CD4-positive, alpha-beta T cell (primary cell): ENCODE results near the gene WDFY4. TPM values are rescaled to one million over a fixed set of nuclear protein-coding genes. Genes with fewer than 3 reads are reported as not detected.

Source experiments
- ATAC-seq: fragments of 200-7000 bp; cut with Tn5 transposase; one replicate; pipeline ENCODE4 v1.10.0; 2022; ENCODE audit warnings: mild to moderate bottlenecking; ENCODE audit not compliant: poor library complexity
- CTCF ChIA-PET: fragments of 350-600 bp; sonication (Branson Sonifier 250); formaldehyde crosslinking; loops from one replicate; lab custom pipeline; 2021; ENCODE audit warnings: antibody characterized with exemption, inconsistent platforms; lab: Charles Lee
- POLR2A ChIA-PET: fragments of 350-600 bp; sonication (Branson Sonifier 250); formaldehyde crosslinking; loops from one replicate; lab custom pipeline; 2021; ENCODE audit warnings: antibody characterized with exemption, inconsistent platforms; lab: Charles Lee
- DNase-seq, 14 experiments: peaks; one replicate each; pipeline ENCODE4 v3.0.0-alpha.2; 2013 to 2020; ENCODE audit warnings: mixed read lengths in 2 of 14
- H3K27ac ChIP-seq, 2 donors: one replicate each; pipeline versions ENCODE4 v1.5.1 to v1.7.0; 2013; ENCODE audit warnings: low read length in 2 of 2, low read depth in 1 of 2, mild to moderate bottlenecking in 1 of 2
- H3K27me3 ChIP-seq, 2 experiments: 1 replicate in 1 of 2; 2 replicates in 1 of 2; pipeline versions ENCODE4 v1.6.1 to v1.7.0; 2013; ENCODE audit warnings: low read length in 2 of 2, control low read depth in 1 of 2, mild to moderate bottlenecking in 1 of 2, moderate library complexity in 1 of 2; ENCODE audit not compliant: insufficient read depth in 2 of 2, control insufficient read depth in 1 of 2
- H3K36me3 ChIP-seq: one replicate; pipeline ENCODE4 v1.6.1; 2013; ENCODE audit warnings: low read length, control low read depth; ENCODE audit not compliant: insufficient read depth
- H3K4me1 ChIP-seq: one replicate; pipeline ENCODE4 v1.6.1; 2013; ENCODE audit warnings: low read length, control low read depth; ENCODE audit not compliant: insufficient read depth
- H3K4me3 ChIP-seq: one replicate; pipeline ENCODE4 v1.5.1; 2013; ENCODE audit warnings: mild to moderate bottlenecking, low read length, moderate library complexity
- H3K9me3 ChIP-seq, 2 experiments: 1 replicate in 1 of 2; 2 replicates in 1 of 2; pipeline versions ENCODE4 v1.6.1 to v1.7.0; 2013; ENCODE audit warnings: low read length in 2 of 2, mild to moderate bottlenecking in 2 of 2, control low read depth in 1 of 2, moderate library complexity in 1 of 2; ENCODE audit not compliant: control insufficient read depth in 1 of 2, insufficient read depth in 1 of 2
- H3K27ac Mint-ChIP-seq: one replicate; pipeline ENCODE4 v1.8.0; 2020; ENCODE audit warnings: mixed read lengths
- H3K27me3 Mint-ChIP-seq: one replicate; pipeline ENCODE4 v1.8.0; 2021; ENCODE audit warnings: mixed read lengths
- H3K36me3 Mint-ChIP-seq: one replicate; pipeline ENCODE4 v1.8.0; 2021; ENCODE audit warnings: low read depth, mixed read lengths
- H3K4me1 Mint-ChIP-seq: one replicate; pipeline ENCODE4 v1.8.0; 2021; ENCODE audit warnings: low read depth, mixed read lengths
- H3K4me3 Mint-ChIP-seq: one replicate; pipeline ENCODE4 v1.8.0; 2020; ENCODE audit warnings: mild to moderate bottlenecking, mixed read lengths
- H3K9me3 Mint-ChIP-seq: one replicate; pipeline ENCODE4 v1.8.0; 2020; ENCODE audit warnings: mixed read lengths
- intact Hi-C, 2 experiments: fragments of 100-400 bp; cut with DNase I in 1 of 2; cut with micrococcal nuclease in 1 of 2; formaldehyde crosslinking; loops; one replicate each; pipeline versions ENCODE4 v1.15.1 to v1.9.0; 2023 to 2025; cut with DNase I, micrococcal nuclease
- total RNA-seq, 174 experiments: library from RNA in 2 of 174; stranded (reverse) in 2 of 174; gene quantifications; one replicate each; pipeline ENCODE4 v1.2.3 and lab custom pipeline; 2021 to 2026
- TF ChIP-seq, protein P1 (sequence below): fragments of 200-600 bp; IDR thresholded peaks from one replicate; pipeline ENCODE4 v1.8.0; 2022; ENCODE audit warnings: antibody characterized with exemption, mild to moderate bottlenecking

The WDFY4 gene
- total RNA-seq, 2 experiments from 2014 or later = 1.3 to 2.5 TPM

DNA sequence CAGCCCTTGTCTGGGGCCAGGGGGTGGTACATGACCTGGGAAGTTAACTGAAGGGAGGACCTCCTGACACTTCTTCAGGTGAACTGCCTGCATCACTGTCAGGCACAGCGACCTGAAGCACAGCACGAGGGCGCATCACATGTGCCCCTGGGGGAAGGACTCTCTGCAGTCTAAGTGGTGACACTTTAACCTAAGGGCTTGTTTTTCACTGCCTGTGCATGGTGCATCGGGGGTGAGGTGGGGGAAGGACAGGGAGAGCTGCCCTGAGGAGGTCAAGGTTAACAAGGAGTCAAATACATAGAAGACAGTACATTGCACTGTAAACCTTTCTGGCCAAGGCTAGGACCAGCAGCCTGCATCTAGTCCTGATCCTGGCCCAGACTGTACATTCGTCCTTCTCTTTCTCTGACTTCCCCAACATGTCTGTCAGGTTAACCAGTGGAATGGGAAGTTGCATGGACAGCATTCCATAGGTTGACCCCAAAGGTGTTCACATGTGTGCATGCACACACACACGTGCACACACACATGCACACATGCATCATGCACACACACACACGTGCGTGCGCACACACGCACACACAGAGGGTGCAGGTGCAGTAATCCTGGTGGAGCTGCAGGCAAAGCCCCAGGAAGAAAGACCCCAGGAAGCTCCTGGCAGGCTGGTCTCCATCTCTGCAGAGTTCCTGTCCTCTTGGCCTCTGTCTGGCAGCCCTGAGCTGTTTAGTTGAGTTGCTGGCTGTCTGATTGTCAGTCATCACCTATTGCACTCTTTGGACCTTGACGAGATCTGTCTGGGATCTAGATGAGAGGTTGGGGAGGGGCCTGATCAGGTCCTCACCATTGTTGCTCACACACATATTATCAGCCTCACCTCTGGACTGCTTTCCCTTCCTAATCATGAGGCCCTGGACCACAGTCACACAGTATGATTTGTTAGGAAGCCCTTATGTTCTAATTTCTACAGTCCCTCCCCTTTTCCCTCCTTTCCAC lies 37.8 kb downstream of the WDFY4 start:
- ChIA-PET POLR2A (no interaction called here), CTCF (no interaction called here)
- no peaks in the 10 kb centered on the region for H3K27me3 Mint-ChIP-seq
- no peaks in the 10 kb centered on the region for H3K4me1 Mint-ChIP-seq
- DNase-seq (no peak), ATAC-seq (no peak)
- Histone ChIP-seq H3K27me3 (no peaks in the 10 kb centered on the region), H3K27ac (no peak overlapping the region), H3K36me3 (no peaks in the 10 kb centered on the region), H3K4me1 (no peaks in the 10 kb centered on the region), H3K9me3 (no peaks in the 10 kb centered on the region), H3K4me3 (no peak overlapping the region)
- H3K36me3 Mint-ChIP-seq = no peaks in the 10 kb centered on the region
- no peaks in the 10 kb centered on the region for H3K9me3 Mint-ChIP-seq
- no peak overlapping the region for H3K27ac Mint-ChIP-seq
- TF ChIP-seq, protein P1, sequence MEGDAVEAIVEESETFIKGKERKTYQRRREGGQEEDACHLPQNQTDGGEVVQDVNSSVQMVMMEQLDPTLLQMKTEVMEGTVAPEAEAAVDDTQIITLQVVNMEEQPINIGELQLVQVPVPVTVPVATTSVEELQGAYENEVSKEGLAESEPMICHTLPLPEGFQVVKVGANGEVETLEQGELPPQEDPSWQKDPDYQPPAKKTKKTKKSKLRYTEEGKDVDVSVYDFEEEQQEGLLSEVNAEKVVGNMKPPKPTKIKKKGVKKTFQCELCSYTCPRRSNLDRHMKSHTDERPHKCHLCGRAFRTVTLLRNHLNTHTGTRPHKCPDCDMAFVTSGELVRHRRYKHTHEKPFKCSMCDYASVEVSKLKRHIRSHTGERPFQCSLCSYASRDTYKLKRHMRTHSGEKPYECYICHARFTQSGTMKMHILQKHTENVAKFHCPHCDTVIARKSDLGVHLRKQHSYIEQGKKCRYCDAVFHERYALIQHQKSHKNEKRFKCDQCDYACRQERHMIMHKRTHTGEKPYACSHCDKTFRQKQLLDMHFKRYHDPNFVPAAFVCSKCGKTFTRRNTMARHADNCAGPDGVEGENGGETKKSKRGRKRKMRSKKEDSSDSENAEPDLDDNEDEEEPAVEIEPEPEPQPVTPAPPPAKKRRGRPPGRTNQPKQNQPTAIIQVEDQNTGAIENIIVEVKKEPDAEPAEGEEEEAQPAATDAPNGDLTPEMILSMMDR = no peak
- H3K4me3 Mint-ChIP-seq = no peak overlapping the region
- intact Hi-C loops = no loop called here

DNA sequence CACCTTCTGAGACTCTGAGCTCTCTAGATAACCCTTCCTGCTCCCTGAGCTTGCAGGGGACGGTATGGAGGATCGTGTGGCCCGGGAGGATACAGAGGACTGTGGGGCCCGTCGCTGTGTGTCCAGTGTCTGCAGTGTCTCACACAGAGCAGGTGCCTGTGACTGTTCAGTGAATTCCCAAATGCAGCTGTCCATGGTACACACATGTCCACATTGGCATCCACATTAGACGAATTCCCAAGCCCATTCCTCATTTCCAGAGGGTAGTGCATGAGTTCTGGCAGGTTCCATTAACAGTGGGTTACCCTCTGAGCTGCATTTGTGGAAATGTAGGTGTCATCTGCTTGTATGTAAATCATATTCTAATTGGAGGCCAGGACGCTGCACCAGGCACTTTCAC lies 39.5 kb downstream of the WDFY4 start:
- TF ChIP-seq, protein P1 = no peak
- no peak for ATAC-seq
- H3K4me1 ChIP-seq = no peaks in the 10 kb centered on the region

DNA sequence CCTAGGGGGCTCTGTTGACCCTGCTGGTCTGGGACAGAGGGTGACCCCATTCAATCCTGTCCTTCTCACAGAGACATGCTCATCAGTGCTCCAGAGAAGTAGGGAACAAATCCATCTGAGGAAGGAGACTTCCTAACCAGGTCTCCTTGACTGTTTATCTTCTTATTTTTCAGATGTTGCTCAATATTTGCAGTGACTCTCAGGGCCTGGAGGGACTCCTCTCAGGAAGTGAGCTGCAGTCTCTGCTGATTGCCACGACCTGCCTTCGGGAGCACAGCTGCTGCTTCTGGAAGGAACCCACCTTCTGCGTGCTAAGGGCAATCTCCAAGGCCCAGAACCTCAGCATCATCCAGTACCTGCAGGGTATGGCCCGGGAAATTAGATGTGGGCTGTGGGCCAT lies 41.0 kb downstream of the WDFY4 start:
- no peaks in the 10 kb centered on the region for H3K9me3 Mint-ChIP-seq
- no peaks in the 10 kb centered on the region for H3K4me1 Mint-ChIP-seq
- no peaks in the 10 kb centered on the region for H3K4me1 ChIP-seq
- H3K27me3 Mint-ChIP-seq = no peaks in the 10 kb centered on the region
- CTCF ChIA-PET = no interaction called here
- no peak overlapping the region for H3K27ac ChIP-seq
- no peak overlapping the region for H3K4me3 ChIP-seq
- no peak overlapping the region for H3K27ac Mint-ChIP-seq
- intact Hi-C loops = no loop called here
- no peaks in the 10 kb centered on the region for H3K27me3 ChIP-seq
- no peaks in the 10 kb centered on the region for H3K36me3 Mint-ChIP-seq
- H3K36me3 ChIP-seq = no peaks in the 10 kb centered on the region
- DNase-seq = no peak
- POLR2A ChIA-PET = no interaction called here
- TF ChIP-seq, protein P1 = no peak
- H3K9me3 ChIP-seq = no peaks in the 10 kb centered on the region
- no peak overlapping the region for H3K4me3 Mint-ChIP-seq
- no peak for ATAC-seq

More for the DNA sequence above, 39.5 kb downstream of the WDFY4 start:
- POLR2A ChIA-PET = no interaction called here
- H3K4me3 ChIP-seq = no peak overlapping the region
- no peaks in the 10 kb centered on the region for H3K27me3 ChIP-seq
- Mint-ChIP-seq H3K36me3 (no peaks in the 10 kb centered on the region), H3K27me3 (no peaks in the 10 kb centered on the region), H3K4me1 (no peaks in the 10 kb centered on the region), H3K27ac (no peak overlapping the region), H3K4me3 (no peak overlapping the region), H3K9me3 (no peaks in the 10 kb centered on the region)
- CTCF ChIA-PET = no interaction called here
- H3K36me3 ChIP-seq = no peaks in the 10 kb centered on the region
- DNase-seq = no peak
- no peak overlapping the region for H3K27ac ChIP-seq
- intact Hi-C loops = no loop called here
- no peaks in the 10 kb centered on the region for H3K9me3 ChIP-seq
